ENCODE results near the gene FOXP1.

FOXP1 gene

GRCh38 chr3:71398157-71398836 lies 185.2 kb downstream of the FOXP1 start:
- no peak for DNase-seq (ENCODE audit: low read depth in 3 of 3)

- DNase-seq (ENCODE audit: low read depth in 3 of 3), result no peak
These were observed 185.8 kb downstream of the FOXP1 start for GRCh38 chr3:71397726-71398125.

- no peak for DNase-seq (ENCODE audit: low read depth in 3 of 3)
These were observed 186.5 kb downstream of the FOXP1 start for GRCh38 chr3:71397046-71397445.

- no peak for DNase-seq (ENCODE audit: low read depth in 3 of 3)
These were observed 187.4 kb downstream of the FOXP1 start for GRCh38 chr3:71395927-71396695.

- DNase-seq (ENCODE audit: low read depth in 3 of 3), result no peak
These were observed 188.1 kb downstream of the FOXP1 start for GRCh38 chr3:71395470-71395869.

- no peak for DNase-seq (ENCODE audit: low read depth in 3 of 3)
These were observed 189.8 kb downstream of the FOXP1 start for GRCh38 chr3:71393745-71394144.

GRCh38 chr3:71393093-71393492 lies 190.4 kb downstream of the FOXP1 start:
- DNase-seq (ENCODE audit: low read depth in 3 of 3), result no peak

- no peak for DNase-seq (ENCODE audit: low read depth in 3 of 3)
These were observed 191.3 kb downstream of the FOXP1 start for GRCh38 chr3:71392251-71392650.

- no peak for DNase-seq (ENCODE audit: low read depth in 3 of 3)
These were observed 192.2 kb downstream of the FOXP1 start for GRCh38 chr3:71391361-71391760.

- DNase-seq (ENCODE audit: low read depth in 3 of 3), result no peak
These were observed 193.5 kb downstream of the FOXP1 start for GRCh38 chr3:71389911-71390573.

GRCh38 chr3:71389191-71389590 lies 194.3 kb downstream of the FOXP1 start:
- no peak for DNase-seq (ENCODE audit: low read depth in 3 of 3)

GRCh38 chr3:71388535-71389120 lies 194.9 kb downstream of the FOXP1 start:
- no peak for DNase-seq (ENCODE audit: low read depth in 3 of 3)

GRCh38 chr3:71387586-71387985 lies 195.9 kb downstream of the FOXP1 start:
- no peak for DNase-seq (ENCODE audit: low read depth in 3 of 3)

GRCh38 chr3:71384837-71385716 lies 198.5 kb downstream of the FOXP1 start:
- DNase-seq (ENCODE audit: low read depth in 3 of 3), result no peak

GRCh38 chr3:71384388-71384787 lies 199.1 kb downstream of the FOXP1 start:
- no peak for DNase-seq (ENCODE audit: low read depth in 3 of 3)

GRCh38 chr3:71380096-71380495 lies 203.4 kb downstream of the FOXP1 start:
- no peak for DNase-seq (ENCODE audit: low read depth in 3 of 3)

GRCh38 chr3:71378509-71378908 lies 205.0 kb downstream of the FOXP1 start:
- no peak for DNase-seq (ENCODE audit: low read depth in 3 of 3)

- DNase-seq (ENCODE audit: low read depth in 3 of 3), result no peak
These were observed 206.6 kb downstream of the FOXP1 start for GRCh38 chr3:71376911-71377310.

GRCh38 chr3:71376503-71376902 lies 207.0 kb downstream of the FOXP1 start:
- DNase-seq (ENCODE audit: low read depth in 3 of 3), result no peak

GRCh38 chr3:71374582-71374981 lies 208.9 kb downstream of the FOXP1 start:
- DNase-seq (ENCODE audit: low read depth in 3 of 3), result no peak

GRCh38 chr3:71372911-71373637 lies 210.5 kb downstream of the FOXP1 start:
- DNase-seq (ENCODE audit: low read depth in 3 of 3), result no peak

Measured in stimulated activated CD4-positive, alpha-beta T cell treated with anti-CD3 and anti-CD28 coated beads, TNF-alpha, amount 100 ng/mL, for 48 hours (primary cell).